K562 (cell line): Measurements from ENCODE around the gene ALDH1A2. TPM values are rescaled to one million over a fixed set of nuclear protein-coding genes. Genes with fewer than 3 reads are reported as not detected.

ENCODE experiments used
- ATAC-seq: fragments of 200-7000 bp; cut with Tn5 transposase; 3 replicates; pipeline ENCODE4 v1.9.1; 2020; ENCODE audit warnings: moderate library complexity
- BruUV-seq: library from RNA; stranded (reverse); fragments of 400-500 nt; replicated peaks from 2 replicates; lab custom pipeline; 2021; lab: Mats Ljungman, UMichigan
- CTCF ChIA-PET: fragments of 300-600 bp; formaldehyde crosslinking; extraction: SDS; loops from one replicate; lab custom pipeline; 2021; ENCODE audit warnings: low intra/inter-chr PET ratio; lab: Yijun Ruan, JAX
- POLR2A ChIA-PET: fragments of 300-600, 350-650 bp; sonication (Branson Sonifier 250); formaldehyde crosslinking; extraction: SDS; loops from one replicate; lab custom pipeline; 2021; ENCODE audit warnings: antibody characterized with exemption, inconsistent platforms; lab: Yijun Ruan, JAX
- DNase-seq, 4 experiments: peaks; one replicate each; pipeline versions ENCODE4 v3.0.0 to v3.0.0-alpha.2; 2011 to 2018; ENCODE audit warnings: low spot score in 3 of 4, mixed read lengths in 3 of 4; ENCODE audit errors: extremely low read depth in 1 of 4
- FAIRE-seq: peaks from 2 replicates; lab custom pipeline; 2011; peaks lifted over from hg19 to GRCh38; lab: Jason Lieb, UNC
- H2AFZ ChIP-seq: 2 replicates; pipeline ENCODE4 v1.6.0; 2011; ENCODE audit warnings: low read depth, low read length, control low read depth, inconsistent platforms
- H3K27ac ChIP-seq: fragments of 200-600 bp; 3 replicates; pipeline ENCODE4 v1.8.0; 2011; ENCODE audit warnings: low read depth, mild to moderate bottlenecking, control low read depth, inconsistent platforms, low read length, moderate library complexity, mixed read lengths; ENCODE audit errors: extremely low read depth
- H3K27me3 ChIP-seq, 2 experiments: fragments of 300-600 bp in 1 of 2; 2 replicates in 1 of 2; 3 replicates in 1 of 2; pipeline versions ENCODE4 v1.6.0 to v1.8.0; 2011; ENCODE audit warnings: inconsistent platforms in 2 of 2, low read length in 2 of 2, mild to moderate bottlenecking in 1 of 2, mixed read lengths in 1 of 2, moderate library complexity in 1 of 2; ENCODE audit not compliant: control insufficient read depth in 2 of 2, insufficient read depth in 2 of 2
- H3K36me3 ChIP-seq: fragments of 300-600 bp; 3 replicates; pipeline ENCODE4 v1.8.0; 2011; ENCODE audit warnings: mild to moderate bottlenecking, low read length, inconsistent platforms; ENCODE audit not compliant: control insufficient read depth, insufficient read depth
- H3K4me1 ChIP-seq, 2 experiments: fragments of 200-600 bp in 1 of 2; replicated peaks in 1 of 2; 2 replicates in 1 of 2; 3 replicates in 1 of 2; pipeline versions ENCODE4 v1.5.1 to v1.8.0; 2011; ENCODE audit warnings: inconsistent platforms in 2 of 2, low read length in 2 of 2, mild to moderate bottlenecking in 1 of 2, mixed read lengths in 1 of 2, moderate library complexity in 1 of 2; ENCODE audit not compliant: control insufficient read depth in 2 of 2, insufficient read depth in 2 of 2
- H3K4me2 ChIP-seq: 2 replicates; pipeline ENCODE4 v1.6.1; 2011; ENCODE audit warnings: low read length, control low read depth, inconsistent platforms, mixed read lengths; ENCODE audit not compliant: insufficient read depth
- H3K4me3 ChIP-seq: fragments of 200-600 bp; sonication (generic), shearing (Covaris generic); 2 replicates; pipeline ENCODE4 v1.5.1; 2016; ENCODE audit warnings: control low read depth, inconsistent platforms
- H3K79me2 ChIP-seq: fragments of 200-600 bp; 3 replicates; pipeline ENCODE4 v1.8.0; 2011; ENCODE audit warnings: low read length, inconsistent platforms; ENCODE audit not compliant: control insufficient read depth, insufficient read depth
- H3K9ac ChIP-seq, 2 experiments: 2 replicates each; pipeline versions ENCODE4 v1.6.0 to v1.6.1; 2011; ENCODE audit warnings: low read depth in 2 of 2, low read length in 2 of 2, control low read depth in 1 of 2, inconsistent platforms in 1 of 2, mild to moderate bottlenecking in 1 of 2, mixed read lengths in 1 of 2; ENCODE audit not compliant: insufficient read depth in 1 of 2
- H3K9me1 ChIP-seq: one replicate; pipeline ENCODE4 v1.6.0; 2011; ENCODE audit warnings: inconsistent platforms, mild to moderate bottlenecking, low read length, moderate library complexity; ENCODE audit not compliant: control insufficient read depth, insufficient read depth
- H3K9me3 ChIP-seq: replicated peaks from 2 replicates; pipeline ENCODE4 v1.5.1; 2011; ENCODE audit warnings: low read depth, low read length, inconsistent platforms; ENCODE audit not compliant: control insufficient read depth, insufficient read depth
- H4K20me1 ChIP-seq: replicated peaks from 2 replicates; pipeline ENCODE4 v1.6.1; 2011; ENCODE audit warnings: low read length, inconsistent platforms, mixed read lengths; ENCODE audit not compliant: control insufficient read depth, insufficient read depth
- CEBPB ChIP-seq: fragments of 450-650 bp; IDR thresholded peaks from 2 replicates; pipeline ENCODE4 v1.6.1; 2016; ENCODE audit warnings: missing genetic modification characterization, missing compliant biosample characterization
- CEBPG ChIP-seq, 3 experiments: fragments of 200-800 bp in 1 of 3; sonication (Bioruptor generic) in 1 of 3; sonication (generic) in 1 of 3; formaldehyde crosslinking in 1 of 3; IDR thresholded peaks in 2 of 3; conservative IDR thresholded peaks in 1 of 3; 2 replicates each; pipeline versions ENCODE4 v1.6.1 to v1.8.0; 2016 to 2022; ENCODE audit warnings: missing compliant biosample characterization in 2 of 3, missing genetic modification characterization in 2 of 3, mild to moderate bottlenecking in 1 of 3, missing genetic modification reagents in 1 of 3
- CTCFL ChIP-seq: IDR thresholded peaks from 2 replicates; pipeline ENCODE4 v1.6.1; 2011; ENCODE audit warnings: borderline replicate concordance, low read depth, mild to moderate bottlenecking, moderate library complexity, low read length; ENCODE audit not compliant: insufficient read depth, poor library complexity, severe bottlenecking
- ETV6 ChIP-seq, 3 experiments: fragments of 150-350 bp in 1 of 3; sonication (generic) in 1 of 3; formaldehyde crosslinking in 1 of 3; IDR thresholded peaks; 2 replicates each; pipeline versions ENCODE4 v1.6.1 to v1.8.0; 2014 to 2022; ENCODE audit warnings: borderline replicate concordance in 2 of 3, low read depth in 2 of 3, antibody characterized with exemption in 1 of 3, low read length in 1 of 3, mild to moderate bottlenecking in 1 of 3, missing genetic modification reagents in 1 of 3
- FOSL1 ChIP-seq: fragments of 200-800 bp; sonication (Bioruptor generic); conservative IDR thresholded peaks from 2 replicates; pipeline ENCODE4 v1.6.1; 2016; ENCODE audit warnings: missing genetic modification characterization, missing compliant biosample characterization
- HMBOX1 ChIP-seq: sonication (generic); IDR thresholded peaks from 2 replicates; pipeline ENCODE4 v1.6.1; 2016
- WGBS: fragments of 100-300 bp; shearing (Covaris generic); methylation state at CpG from one replicate; pipeline ENCODE4 v1.1.6; 2016; ENCODE audit warnings: low coverage, mixed read lengths; ENCODE audit not compliant: insufficient coverage; ENCODE audit errors: missing lambda C conversion rate; 5-methylcytosine and 5-hydroxymethylcytosine counted together
- in situ Hi-C: fragments of 300-500 bp; cut with MboI; formaldehyde crosslinking; loops from 4 replicates; pipeline ENCODE4 v1.15.0; 2018; ENCODE audit warnings: inconsistent platforms, mixed read lengths
- intact Hi-C: fragments of 100-400 bp; cut with micrococcal nuclease; formaldehyde crosslinking; loops from 2 replicates; pipeline ENCODE4 v1.14.2; 2022
- polyA plus RNA-seq, 8 experiments: library from polyadenylated mRNA; depleted of rRNA in 4 of 8; stranded (reverse) in 5 of 8; unstranded in 3 of 8; fragments of >200 nt; fragmentation: Nextera tagmentation in 2 of 8; fragmentation: Illumina TruSeq in 1 of 8; extraction: Ambion mirVana in 2 of 8; extraction: Trizol in 1 of 8; gene quantifications; 2 replicates each; pipeline versions ENCODE4 v1.2.1 to v1.2.3, GENCODE V29; 2011 to 2014; ENCODE audit warnings: inconsistent platforms in 1 of 8, missing spikeins in 1 of 8
- total RNA-seq, 7 experiments: library from RNA; depleted of rRNA in 6 of 7; stranded (reverse); fragments of >200 nt in 6 of 7; fragmentation: Illumina TruSeq in 2 of 7; extraction: Trizol in 2 of 7; gene quantifications; 2 replicates each; pipeline versions ENCODE4 v1.2.1 to v1.2.3, GENCODE V29; 2011 to 2021; ENCODE audit warnings: low replicate concordance in 1 of 7

Gene ALDH1A2
- total and polyA plus RNA-seq, 9 of the 15 experiments (the other 6 are each of a cell fraction or from before 2014, with no cell fraction given), result 115 to 393 (median 333) TPM

DNA sequence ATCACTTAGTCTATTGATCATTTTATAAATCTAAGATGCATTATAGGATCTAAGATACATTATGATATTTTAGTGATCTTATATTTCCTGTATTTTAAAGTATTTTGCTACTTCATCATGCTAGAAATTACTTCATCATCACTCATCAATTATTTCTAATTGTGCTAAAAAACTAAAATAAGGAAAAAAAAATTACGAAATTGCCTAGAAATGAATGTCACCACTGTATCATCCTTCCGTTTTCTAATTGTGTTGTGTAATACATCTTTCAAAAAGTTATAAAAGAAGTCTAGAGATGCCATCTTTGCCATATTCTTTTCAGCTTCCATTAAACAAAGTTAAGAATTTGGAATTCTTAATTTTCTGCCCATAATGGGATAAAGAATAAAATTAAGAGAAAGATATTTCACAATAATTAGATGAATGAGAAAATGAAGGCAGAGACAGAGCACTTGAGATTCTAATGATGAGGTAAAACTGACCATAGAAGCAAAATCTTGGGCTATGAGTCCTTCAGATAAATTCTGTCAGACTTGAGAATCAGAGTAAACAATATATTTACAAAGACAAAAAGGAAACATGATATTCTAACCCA, 48.8 kb downstream of the ALDH1A2 start:
- CTCF ChIA-PET, result no interaction called here
- BruUV-seq, result no TSS peak
- no peak for ATAC-seq

DNA sequence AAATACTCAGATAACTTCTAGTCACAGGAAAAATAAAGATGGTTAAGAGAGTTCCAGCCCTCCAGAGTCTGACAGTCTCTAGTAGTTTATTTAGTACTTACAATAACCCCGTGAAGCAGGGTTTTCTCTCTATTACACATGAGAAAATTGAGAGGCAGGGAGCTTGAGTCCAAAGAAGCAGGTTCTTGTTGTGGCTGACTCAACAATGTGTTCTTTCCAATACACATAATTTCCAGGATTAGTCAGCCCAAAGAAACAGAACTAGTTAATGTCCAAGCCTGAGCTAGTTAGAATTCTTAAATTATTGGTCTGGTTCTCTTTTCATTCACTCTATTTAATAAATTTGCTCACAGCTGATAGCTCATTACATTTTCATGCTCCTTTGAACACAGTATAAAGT, 49.9 kb downstream of the ALDH1A2 start:
- WGBS, result 53% methylated on average over 1 of the region's 1 CpG
- Histone ChIP-seq H3K27ac (peak overlapping the region; percentile 56; the same call in 1 of the 3 replicates), H3K4me2 (no peak overlapping the region), H3K9ac (no peak overlapping the region), H3K4me1 (peaks cover 0 to 17% of the 10 kb centered on the region in 2 experiments; a peak in 3 of 5 replicates), H3K27me3 (no peaks in the 10 kb centered on the region), H3K36me3 (peaks cover 58% of the 10 kb centered on the region), H3K79me2 (peaks cover 86% of the 10 kb centered on the region), H3K9me3 (no peaks in the 10 kb centered on the region), H4K20me1 (no peaks in the 10 kb centered on the region), H3K9me1 (no peaks in the 10 kb centered on the region), H2AFZ (no peak overlapping the region), H3K4me3 (no peak overlapping the region)
- ChIA-PET POLR2A (interaction anchor here (1.0 to 1.4 kb wide), 3 partner anchors 10 to 22 kb away, joined by 3 to 6 read pairs (median 5); no protein-coding TSS in a partner anchor), CTCF (no interaction called here)
- ATAC-seq (peak; percentile 24), DNase-seq (no peak), FAIRE-seq (no peak)
- in situ Hi-C loops (no loop called here), intact Hi-C loops (loop anchor here (2.0 kb wide), 1 partner anchor 47 kb away; no protein-coding TSS in a partner anchor)
- TF ChIP-seq HMBOX1, result peak; percentile 91
- TF ChIP-seq FOSL1 (tag), result 0 out of 2 replicates have a peak, but pooled peaks have one; percentile 17
- no peak for TF ChIP-seq CTCFL
- no TSS peak for BruUV-seq

More for the DNA sequence above, 48.8 kb downstream of the ALDH1A2 start:
- 80% methylated on average over 2 of the region's 2 CpGs for WGBS
- DNase-seq, result no peak
- no peak overlapping the region for H3K4me3 ChIP-seq
- no peaks in the 10 kb centered on the region for H3K27me3 ChIP-seq
- no peak overlapping the region for H2AFZ ChIP-seq
- H3K79me2 ChIP-seq, result peaks cover 97% of the 10 kb centered on the region
- in situ Hi-C loops (no loop called here), intact Hi-C loops (no loop called here)
- no peak overlapping the region for H3K27ac ChIP-seq
- peaks cover 47% of the 10 kb centered on the region for H3K36me3 ChIP-seq
- H3K4me2 ChIP-seq, result no peak overlapping the region
- TF ChIP-seq CEBPB (tag) (peak; percentile 82), CEBPG (CRISPR knock-in tag; IDR thresholded peaks at IDR 0.05) (no peak), CEBPG (tag; conservative IDR thresholded peaks at IDR 0.05 in 1 of 2, IDR thresholded peaks at IDR 0.05 in 1 of 2) (peak; percentile 13 to 55; a peak in 2 of 4 replicates), ETV6 (IDR thresholded peaks at IDR 0.05; ENCODE audit: borderline replicate concordance in 1 of 2, low read depth in 2 of 2, low read length in 1 of 2) (no peak), ETV6 (CRISPR knock-in tag; IDR thresholded peaks at IDR 0.05; ENCODE audit: borderline replicate concordance) (no peak)
- H3K9ac ChIP-seq, result no peak overlapping the region
- H3K9me1 ChIP-seq, result no peaks in the 10 kb centered on the region
- POLR2A ChIA-PET, result interaction anchor here (0.7 kb wide), 1 partner anchor 1117 kb away, joined by 3 read pairs; no protein-coding TSS in a partner anchor
- no peak for FAIRE-seq
- H3K9me3 ChIP-seq, result no peaks in the 10 kb centered on the region
- peaks cover 0 to 17% of the 10 kb centered on the region in 2 experiments; a peak in 3 of 5 replicates for H3K4me1 ChIP-seq
- H4K20me1 ChIP-seq, result peaks cover 5% of the 10 kb centered on the region; the same call in 1 of the 2 replicates
